Duodenal mucosa (tissue), 2 donors: Measurements from ENCODE around the gene GSTT4.

Experiments
- H3K27ac ChIP-seq: one replicate; pipeline ENCODE4 v1.7.0; 2013; ENCODE audit warnings: low read depth, low read length
- H3K27me3 ChIP-seq, 2 donors: one replicate each; pipeline ENCODE4 v1.7.0; 2013; ENCODE audit warnings: low read length in 2 of 2, control low read depth in 1 of 2; ENCODE audit not compliant: insufficient read depth in 2 of 2, control insufficient read depth in 1 of 2
- H3K36me3 ChIP-seq, 2 donors: one replicate each; pipeline ENCODE4 v1.7.0; 2013; ENCODE audit warnings: low read length in 2 of 2, control low read depth in 1 of 2; ENCODE audit not compliant: insufficient read depth in 2 of 2, control insufficient read depth in 1 of 2
- H3K4me1 ChIP-seq, 2 donors: one replicate each; pipeline ENCODE4 v1.7.0; 2013; ENCODE audit warnings: low read length in 2 of 2, control low read depth in 1 of 2; ENCODE audit not compliant: insufficient read depth in 2 of 2, control insufficient read depth in 1 of 2
- H3K4me3 ChIP-seq, 2 donors: one replicate each; pipeline ENCODE4 v1.7.0; 2013; ENCODE audit warnings: low read length in 2 of 2, low read depth in 1 of 2
- H3K9ac ChIP-seq, 2 donors: one replicate each; pipeline ENCODE4 v1.7.0; 2013; ENCODE audit warnings: low read length in 2 of 2, low read depth in 1 of 2
- H3K9me3 ChIP-seq, 2 donors: one replicate each; pipeline ENCODE4 v1.7.0; 2013; ENCODE audit warnings: low read length in 2 of 2, control low read depth in 1 of 2; ENCODE audit not compliant: control insufficient read depth in 1 of 2

Gene GSTT4

DNA sequence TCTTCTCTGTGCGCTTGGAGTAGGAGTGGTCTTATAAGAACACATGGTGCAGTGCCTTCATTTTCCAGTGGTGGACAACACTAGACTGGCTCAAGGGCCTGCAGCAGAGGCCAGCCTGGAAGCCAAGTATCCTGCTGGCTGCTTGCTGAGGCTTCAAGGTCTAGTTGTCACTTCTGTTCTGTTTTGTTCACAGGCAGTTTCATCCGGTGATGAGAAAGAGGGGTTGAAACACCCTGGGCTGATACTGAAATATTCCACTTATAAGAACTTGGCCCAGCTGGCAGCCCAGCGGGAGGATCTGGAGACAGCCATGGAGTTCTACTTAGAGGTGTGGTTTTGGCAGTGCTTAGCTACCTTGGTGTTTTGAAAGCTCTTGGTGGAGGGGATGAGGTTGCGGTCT, 35.7 kb upstream of the GSTT4 start:
- H3K9me3 ChIP-seq: no peaks in the 10 kb centered on the region
- peaks cover 35 to 80% of the 10 kb centered on the region in 2 donors for H3K36me3 ChIP-seq
- H3K27me3 ChIP-seq: no peaks in the 10 kb centered on the region
- H3K9ac ChIP-seq: no peak overlapping the region
- no peak overlapping the region for H3K27ac ChIP-seq
- H3K4me1 ChIP-seq: no peaks in the 10 kb centered on the region
- no peak overlapping the region for H3K4me3 ChIP-seq

DNA sequence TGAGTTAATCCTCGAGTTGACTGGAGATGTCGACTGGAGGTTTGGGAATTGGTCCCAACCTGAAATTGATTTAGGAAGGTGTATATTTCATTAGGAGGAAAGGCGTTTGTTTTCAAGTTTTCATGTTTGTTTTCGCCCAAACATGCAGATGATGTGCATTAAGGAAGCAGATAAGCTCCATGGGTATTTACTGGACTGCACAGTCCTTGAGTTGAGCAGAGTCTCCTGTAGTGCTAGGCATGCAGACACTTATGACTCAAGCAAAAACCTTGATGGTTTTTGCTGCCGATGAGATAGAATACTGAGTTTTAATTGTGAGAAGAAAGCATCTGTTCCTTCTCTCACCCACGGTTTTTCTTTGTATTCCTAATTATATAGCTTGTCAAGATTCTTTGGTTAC, 33.8 kb upstream of the GSTT4 start:
- Histone ChIP-seq H3K4me1 (no peaks in the 10 kb centered on the region), H3K27me3 (no peaks in the 10 kb centered on the region), H3K4me3 (no peak overlapping the region), H3K36me3 (peaks cover 40 to 75% of the 10 kb centered on the region in 2 donors), H3K9ac (no peak overlapping the region), H3K9me3 (no peaks in the 10 kb centered on the region), H3K27ac (no peak overlapping the region)

DNA sequence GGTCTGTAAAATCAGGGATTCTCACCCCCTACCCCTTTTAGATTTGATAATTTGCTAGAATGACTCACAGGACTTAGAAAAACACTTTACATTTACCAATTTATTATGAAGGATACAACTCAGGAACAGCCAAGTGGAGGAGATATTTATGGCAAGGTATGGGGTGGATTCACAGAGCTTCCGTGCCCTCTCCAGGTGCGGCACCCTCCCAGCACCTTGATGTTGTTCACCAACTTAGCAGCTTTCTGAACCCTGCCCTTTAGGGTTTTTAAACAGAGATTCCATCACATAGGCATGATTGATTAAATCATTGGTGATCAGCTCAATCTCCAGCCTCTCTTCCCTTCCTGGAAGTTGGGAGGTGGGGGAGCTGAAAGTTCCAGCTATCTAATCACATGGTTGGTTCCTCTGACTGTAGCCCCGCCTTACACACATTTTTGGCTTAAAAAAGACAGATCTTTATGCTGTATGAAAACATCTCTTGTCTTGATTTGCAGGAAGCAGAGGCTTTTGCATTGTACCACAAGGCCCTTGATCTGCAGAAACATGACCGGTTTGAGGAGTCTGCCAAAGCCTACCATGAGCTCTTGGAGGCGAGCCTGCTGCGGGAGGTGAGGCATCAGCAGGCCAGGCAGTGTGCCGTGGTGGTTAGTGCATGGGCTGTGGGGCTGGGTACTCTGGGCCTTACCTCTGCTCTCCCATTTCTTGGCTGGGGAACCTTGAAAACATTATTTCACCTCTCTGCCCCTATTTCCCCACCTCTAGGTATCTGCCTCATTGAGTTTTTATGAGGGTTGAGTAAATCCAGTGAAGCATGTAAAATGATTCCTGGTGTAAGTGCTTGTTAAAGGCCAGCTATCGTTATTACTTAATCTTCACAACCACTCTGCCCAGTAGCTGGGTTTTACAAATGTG, 32.9 kb upstream of the GSTT4 start:
- H3K4me1 ChIP-seq: no peaks in the 10 kb centered on the region
- H3K9ac ChIP-seq: no peak overlapping the region
- no peak overlapping the region for H3K27ac ChIP-seq
- H3K9me3 ChIP-seq: no peaks in the 10 kb centered on the region
- peaks cover 40 to 71% of the 10 kb centered on the region in 2 donors for H3K36me3 ChIP-seq
- no peaks in the 10 kb centered on the region for H3K27me3 ChIP-seq
- H3K4me3 ChIP-seq: no peak overlapping the region

DNA sequence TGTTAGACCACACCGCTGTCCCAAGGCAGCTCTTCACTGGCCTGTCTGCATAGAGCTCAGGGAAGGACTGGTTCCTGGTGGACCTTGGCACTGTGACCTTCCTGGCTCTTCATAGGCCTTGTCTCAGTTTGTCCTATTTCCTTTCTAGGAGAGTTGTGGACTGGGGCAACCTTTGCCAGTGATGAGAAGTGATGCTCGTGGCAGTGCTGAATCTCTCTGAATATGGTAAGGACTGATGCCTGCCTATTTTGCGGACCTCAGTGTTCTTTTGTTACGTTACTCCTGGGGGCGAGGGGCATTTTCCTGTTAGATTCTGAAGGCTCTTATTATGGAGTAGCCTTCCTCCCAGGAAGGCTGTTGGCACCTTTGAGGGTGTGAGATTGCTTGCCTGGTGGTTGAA, 30.0 kb upstream of the GSTT4 start:
- Histone ChIP-seq H3K9me3 (no peaks in the 10 kb centered on the region), H3K4me3 (no peak overlapping the region), H3K4me1 (no peaks in the 10 kb centered on the region), H3K36me3 (peaks cover 33 to 53% of the 10 kb centered on the region in 2 donors), H3K27ac (no peak overlapping the region), H3K9ac (no peak overlapping the region), H3K27me3 (no peaks in the 10 kb centered on the region)

DNA sequence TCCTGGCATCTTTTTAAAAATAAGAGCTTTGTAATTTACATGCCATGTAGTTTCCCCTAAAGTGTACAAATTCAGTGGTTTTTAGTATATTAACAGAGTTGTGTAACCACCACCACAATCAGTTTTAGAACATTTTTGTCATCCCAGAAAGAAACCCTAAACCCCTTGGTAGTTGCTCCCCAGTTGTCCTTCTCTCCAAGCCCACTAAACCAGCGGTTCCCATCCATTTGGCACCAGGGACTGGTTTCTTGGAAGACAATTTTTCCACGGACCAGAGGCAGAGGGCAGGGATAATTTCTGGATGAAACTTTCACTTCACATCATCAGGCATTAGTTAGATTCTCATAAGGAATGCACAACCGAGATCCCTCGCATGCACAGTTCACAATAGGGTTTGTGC, 28.5 kb upstream of the GSTT4 start:
- no peak overlapping the region for H3K4me3 ChIP-seq
- no peaks in the 10 kb centered on the region for H3K9me3 ChIP-seq
- no peak overlapping the region for H3K27ac ChIP-seq
- peaks cover 21 to 37% of the 10 kb centered on the region in 2 donors for H3K36me3 ChIP-seq
- H3K4me1 ChIP-seq: no peaks in the 10 kb centered on the region
- H3K27me3 ChIP-seq: no peaks in the 10 kb centered on the region
- no peak overlapping the region for H3K9ac ChIP-seq

DNA sequence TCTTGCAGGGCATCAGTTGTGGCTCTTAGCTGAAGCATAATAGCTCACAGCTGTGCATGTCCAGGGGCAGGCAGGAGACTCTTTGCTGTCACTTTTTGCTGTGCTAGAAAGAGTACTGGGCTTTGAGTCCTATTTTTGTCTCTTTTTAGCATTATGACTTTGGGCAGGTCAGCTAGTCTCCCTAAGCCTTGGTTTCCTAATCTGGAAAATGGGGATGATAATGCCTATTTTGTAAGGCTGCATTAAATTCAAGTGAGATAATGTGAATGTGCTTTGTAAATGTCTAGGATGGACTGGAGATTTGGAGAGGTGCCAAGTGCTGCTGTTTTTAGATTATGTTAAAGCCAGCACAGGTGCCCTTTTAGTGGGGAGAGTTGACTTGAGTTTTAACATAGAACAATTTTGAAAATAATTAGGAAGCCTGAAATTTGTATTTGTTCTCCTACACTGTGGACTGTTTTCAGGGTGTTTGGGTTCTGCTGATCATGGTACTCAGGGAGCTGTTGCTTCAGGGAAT, 25.0 kb upstream of the GSTT4 start:
- H3K27ac ChIP-seq: no peak overlapping the region

DNA sequence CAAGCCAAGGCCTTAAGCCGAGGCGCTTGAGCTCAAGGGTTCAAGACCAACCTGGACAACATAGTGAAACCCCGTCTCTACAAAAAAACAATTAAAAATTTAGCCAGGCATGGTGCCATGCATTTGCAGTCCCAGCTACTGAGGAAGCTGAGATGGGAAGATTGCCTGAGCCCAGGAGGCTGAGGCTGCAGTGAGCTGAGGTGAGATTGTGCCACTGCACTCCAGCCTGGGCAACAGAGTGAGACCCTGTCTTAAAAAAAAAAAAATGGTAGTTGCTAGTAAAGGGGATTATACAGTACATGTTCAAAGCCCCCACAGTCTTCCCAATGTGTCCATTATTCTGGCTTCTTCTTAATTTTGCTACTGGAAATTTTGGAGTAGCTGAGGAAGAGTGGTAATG, 24.1 kb upstream of the GSTT4 start:
- Histone ChIP-seq H3K4me3 (no peak overlapping the region), H3K9ac (no peak overlapping the region), H3K4me1 (no peaks in the 10 kb centered on the region), H3K27me3 (no peaks in the 10 kb centered on the region), H3K27ac (no peak overlapping the region), H3K36me3 (peaks cover 0 to 17% of the 10 kb centered on the region in 2 donors), H3K9me3 (no peaks in the 10 kb centered on the region)

More for the DNA sequence above, 25.0 kb upstream of the GSTT4 start:
- Histone ChIP-seq H3K27me3 (no peaks in the 10 kb centered on the region), H3K4me3 (no peak overlapping the region), H3K36me3 (peaks cover under 1 to 18% of the 10 kb centered on the region in 2 donors), H3K9ac (no peak overlapping the region), H3K4me1 (no peaks in the 10 kb centered on the region), H3K9me3 (no peaks in the 10 kb centered on the region)

DNA sequence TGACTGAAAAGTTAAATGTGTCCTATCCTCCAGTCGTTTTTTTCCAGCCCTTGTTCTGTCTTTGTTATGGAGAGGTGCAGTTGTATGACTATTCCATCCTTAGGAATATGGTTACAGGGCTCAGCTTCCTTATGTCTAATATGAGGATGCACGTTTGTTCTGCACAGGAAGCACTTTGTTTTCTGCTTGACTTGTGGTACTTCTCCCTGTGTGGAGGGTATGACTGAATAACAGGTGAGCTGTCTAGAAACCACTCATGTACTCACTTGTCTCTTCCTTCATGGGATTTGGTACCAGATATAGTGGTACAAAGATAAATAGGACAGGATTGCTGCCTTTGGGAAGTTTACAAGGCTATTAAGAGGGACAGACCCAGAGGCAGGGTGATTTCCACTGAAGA, 23.3 kb upstream of the GSTT4 start:
- Histone ChIP-seq H3K36me3 (peaks cover 0 to 17% of the 10 kb centered on the region in 2 donors), H3K27me3 (no peaks in the 10 kb centered on the region), H3K27ac (no peak overlapping the region), H3K9me3 (no peaks in the 10 kb centered on the region), H3K4me3 (no peak overlapping the region), H3K9ac (no peak overlapping the region), H3K4me1 (no peaks in the 10 kb centered on the region)

DNA sequence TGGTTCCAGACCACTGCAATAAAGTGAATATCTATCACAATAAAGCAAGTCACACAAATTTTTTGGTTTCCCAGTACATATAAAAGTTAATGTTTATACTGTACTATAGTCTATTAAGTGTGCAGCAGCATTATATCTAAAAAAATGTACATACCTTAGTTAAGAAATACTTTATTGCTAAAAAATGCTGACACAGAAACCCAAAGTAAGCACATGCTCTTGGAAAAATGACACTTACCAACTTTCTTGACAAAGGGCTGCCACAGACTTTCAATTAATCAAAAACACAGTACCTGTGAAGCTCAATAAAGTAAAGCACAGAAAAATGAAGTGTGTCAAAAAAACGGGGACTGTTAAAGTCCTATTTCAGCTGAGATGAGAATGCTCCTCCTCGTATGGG, 22.7 kb upstream of the GSTT4 start:
- H3K9me3 ChIP-seq: no peaks in the 10 kb centered on the region
- peaks cover 0 to 17% of the 10 kb centered on the region in 2 donors for H3K36me3 ChIP-seq
- peaks cover 0 to 5% of the 10 kb centered on the region in 2 donors for H3K4me1 ChIP-seq
- no peak overlapping the region for H3K9ac ChIP-seq
- H3K4me3 ChIP-seq: no peak overlapping the region
- H3K27me3 ChIP-seq: no peaks in the 10 kb centered on the region
- H3K27ac ChIP-seq: no peak overlapping the region

DNA sequence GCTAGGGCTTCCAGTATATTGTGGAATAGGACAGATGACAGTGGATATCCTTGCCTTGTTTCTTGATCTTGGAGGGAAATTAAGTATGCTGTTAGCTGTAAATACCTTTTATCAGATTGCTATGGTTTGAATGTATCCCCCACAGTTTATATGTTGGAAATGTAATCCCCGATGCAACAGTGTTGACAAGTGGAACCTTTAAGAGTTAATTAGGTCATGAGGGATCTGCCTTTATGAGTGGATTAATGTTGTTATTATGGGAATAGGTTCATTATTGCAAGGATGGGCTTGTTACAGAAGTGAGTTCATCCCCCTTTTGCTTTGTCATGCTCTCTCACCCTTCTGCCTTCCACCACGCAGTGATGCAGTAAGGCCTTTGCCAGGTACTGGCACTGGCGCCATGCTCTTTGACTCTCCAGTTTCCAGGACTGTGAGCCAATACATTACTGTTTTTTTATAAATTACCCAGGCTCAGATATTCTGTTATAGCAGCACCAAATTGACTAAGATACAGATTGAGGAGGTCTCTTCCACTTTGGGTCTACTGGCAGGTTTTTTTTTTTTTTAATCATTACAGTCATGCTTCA, 22.2 kb upstream of the GSTT4 start:
- H3K9ac ChIP-seq: no peak overlapping the region
- H3K4me3 ChIP-seq: no peak overlapping the region
- no peaks in the 10 kb centered on the region for H3K27me3 ChIP-seq
- no peak overlapping the region for H3K27ac ChIP-seq
- H3K36me3 ChIP-seq: peaks cover 0 to 17% of the 10 kb centered on the region in 2 donors
- no peaks in the 10 kb centered on the region for H3K9me3 ChIP-seq
- H3K4me1 ChIP-seq: peaks cover 0 to 5% of the 10 kb centered on the region in 2 donors
